H9 (cell line): Measurements from ENCODE around the gene HSPA12A. TPM values are rescaled to one million over a fixed set of nuclear protein-coding genes. Genes with fewer than 3 reads are reported as not detected.

Source experiments
- DNase-seq: peaks from one replicate; pipeline ENCODE4 v3.0.0-alpha.2; 2017
- H2AFZ ChIP-seq: one replicate; pipeline ENCODE4 v1.6.1; 2013; ENCODE audit warnings: mild to moderate bottlenecking, low read length, control low read depth, moderate library complexity
- H2AK5ac ChIP-seq: 2 replicates; pipeline ENCODE4 v1.6.1; 2013; ENCODE audit warnings: low read length, control low read depth, mixed read lengths; ENCODE audit not compliant: insufficient read length
- H2BK120ac ChIP-seq: one replicate; pipeline ENCODE4 v1.6.1; 2013; ENCODE audit warnings: low read depth, mild to moderate bottlenecking, low read length, control low read depth, inconsistent platforms; ENCODE audit not compliant: poor library complexity, severe bottlenecking
- H2BK12ac ChIP-seq: 2 replicates; pipeline ENCODE4 v1.6.1; 2013; ENCODE audit warnings: low read length, control low read depth, mixed read lengths, low read depth; ENCODE audit not compliant: insufficient read length
- H2BK15ac ChIP-seq: 2 replicates; pipeline ENCODE4 v1.6.1; 2013; ENCODE audit warnings: low read depth, low read length, control low read depth
- H2BK20ac ChIP-seq: one replicate; pipeline ENCODE4 v1.6.1; 2013; ENCODE audit warnings: low read depth, mild to moderate bottlenecking, low read length, control low read depth, inconsistent platforms; ENCODE audit not compliant: poor library complexity, severe bottlenecking
- H2BK5ac ChIP-seq: 2 replicates; pipeline ENCODE4 v1.6.1; 2013; ENCODE audit warnings: low read length, control low read depth, mixed read lengths; ENCODE audit not compliant: insufficient read length
- H3K14ac ChIP-seq: 2 replicates; pipeline ENCODE4 v1.6.1; 2013; ENCODE audit warnings: low read length, control low read depth; ENCODE audit not compliant: insufficient read depth
- H3K18ac ChIP-seq: 2 replicates; pipeline ENCODE4 v1.6.1; 2013; ENCODE audit warnings: low read depth, mild to moderate bottlenecking, mixed read lengths, low read length, control low read depth; ENCODE audit not compliant: insufficient read length
- H3K23ac ChIP-seq: 2 replicates; pipeline ENCODE4 v1.6.1; 2013; ENCODE audit warnings: low read length, control low read depth, mixed read lengths, low read depth; ENCODE audit not compliant: insufficient read length
- H3K23me2 ChIP-seq: 2 replicates; pipeline ENCODE4 v1.6.1; 2013; ENCODE audit warnings: low read depth, mild to moderate bottlenecking, mixed read lengths, low read length, control low read depth; ENCODE audit not compliant: insufficient read length, poor library complexity, severe bottlenecking
- H3K27ac ChIP-seq: 2 replicates; pipeline ENCODE4 v1.5.1; 2013; ENCODE audit warnings: low read length, control low read depth, mixed read lengths, low read depth; ENCODE audit not compliant: insufficient read length
- H3K27me3 ChIP-seq: 2 replicates; pipeline ENCODE4 v1.6.1; 2013; ENCODE audit warnings: low read length, control low read depth, inconsistent platforms; ENCODE audit not compliant: insufficient read depth
- H3K4ac ChIP-seq: 2 replicates; pipeline ENCODE4 v1.6.1; 2013; ENCODE audit warnings: low read depth, mild to moderate bottlenecking, control low read depth, inconsistent platforms, low read length, moderate library complexity
- H3K4me1 ChIP-seq: 2 replicates; pipeline ENCODE4 v1.6.1; 2013; ENCODE audit warnings: low read length, control low read depth, inconsistent platforms; ENCODE audit not compliant: insufficient read depth
- H3K4me2 ChIP-seq: 2 replicates; pipeline ENCODE4 v1.6.1; 2013; ENCODE audit warnings: low read length, control low read depth, mixed read lengths; ENCODE audit not compliant: insufficient read length, insufficient read depth
- H3K56ac ChIP-seq: 2 replicates; pipeline ENCODE4 v1.6.1; 2013; ENCODE audit warnings: low read depth, mild to moderate bottlenecking, mixed read lengths, low read length, control low read depth; ENCODE audit not compliant: insufficient read length
- H3K79me1 ChIP-seq: 2 replicates; pipeline ENCODE4 v1.6.1; 2013; ENCODE audit warnings: low read depth, mild to moderate bottlenecking, moderate library complexity, low read length, control low read depth, inconsistent platforms; ENCODE audit not compliant: insufficient read depth, poor library complexity, severe bottlenecking
- H3K79me2 ChIP-seq: 2 replicates; pipeline ENCODE4 v1.6.1; 2013; ENCODE audit warnings: low read length, control low read depth, inconsistent platforms; ENCODE audit not compliant: insufficient read depth
- H3K9ac ChIP-seq: 2 replicates; pipeline ENCODE4 v1.6.1; 2013; ENCODE audit warnings: low read length, control low read depth, mixed read lengths; ENCODE audit not compliant: insufficient read length; ENCODE audit errors: extremely low read depth
- H3K9me3 ChIP-seq: one replicate; pipeline ENCODE4 v1.6.1; 2013; ENCODE audit warnings: low read depth, low read length, inconsistent platforms; ENCODE audit not compliant: control insufficient read depth
- H3T11ph ChIP-seq: one replicate; pipeline ENCODE4 v1.6.1; 2013; ENCODE audit warnings: mild to moderate bottlenecking, low read length, control low read depth, inconsistent platforms
- H4K20me1 ChIP-seq: one replicate; pipeline ENCODE4 v1.6.1; 2013; ENCODE audit not compliant: control insufficient read depth, insufficient read length, insufficient read depth
- H4K5ac ChIP-seq: 2 replicates; pipeline ENCODE4 v1.6.1; 2013; ENCODE audit warnings: low read depth, mild to moderate bottlenecking, mixed read lengths, low read length, control low read depth; ENCODE audit not compliant: insufficient read length
- H4K8ac ChIP-seq: replicated peaks from 2 replicates; pipeline ENCODE4 v1.6.1; 2013; ENCODE audit warnings: low read length, control low read depth, mixed read lengths, low read depth; ENCODE audit not compliant: insufficient read length
- H4K91ac ChIP-seq: 2 replicates; pipeline ENCODE4 v1.6.1; 2013; ENCODE audit warnings: low read depth, mild to moderate bottlenecking, moderate library complexity, mixed read lengths, low read length, control low read depth; ENCODE audit not compliant: insufficient read length
- H3K27ac Mint-ChIP-seq, 3 experiments: 2 replicates in 2 of 3; 3 replicates in 1 of 3; pipeline ENCODE4 v1.8.0; 2020 to 2021; ENCODE audit warnings: mixed read lengths in 3 of 3, mild to moderate bottlenecking in 1 of 3, moderate library complexity in 1 of 3
- H3K27me3 Mint-ChIP-seq: 2 replicates; pipeline ENCODE4 v1.8.0; 2021; ENCODE audit warnings: low read depth, mild to moderate bottlenecking, moderate library complexity, mixed read lengths
- H3K36me3 Mint-ChIP-seq, 3 experiments: 2 replicates in 2 of 3; 3 replicates in 1 of 3; pipeline ENCODE4 v1.8.0; 2020 to 2021; ENCODE audit warnings: low read depth in 3 of 3, mixed read lengths in 3 of 3; ENCODE audit not compliant: insufficient read depth in 1 of 3
- H3K4me1 Mint-ChIP-seq, 2 experiments: 2 replicates each; pipeline ENCODE4 v1.8.0; 2020; ENCODE audit warnings: mixed read lengths in 2 of 2
- H3K4me3 Mint-ChIP-seq, 2 experiments: 2 replicates in 1 of 2; 3 replicates in 1 of 2; pipeline ENCODE4 v1.8.0; 2020 to 2021; ENCODE audit warnings: mild to moderate bottlenecking in 2 of 2, mixed read lengths in 2 of 2, moderate library complexity in 1 of 2
- H3K9me3 Mint-ChIP-seq, 2 experiments: 2 replicates in 1 of 2; 3 replicates in 1 of 2; pipeline ENCODE4 v1.8.0; 2020; ENCODE audit warnings: mild to moderate bottlenecking in 2 of 2, mixed read lengths in 2 of 2, moderate library complexity in 1 of 2
- WGBS: extraction: QIAGEN DNeasy Blood & Tissue Kit; methylation state at CpG from one replicate; pipeline ENCODE4 v1.1.7; 2013; ENCODE audit warnings: missing lambda C conversion rate, low lambda C conversion rate, mixed read lengths; ENCODE audit not compliant: insufficient read length; ENCODE audit errors: extremely low coverage; 5-methylcytosine and 5-hydroxymethylcytosine counted together
- total RNA-seq: library from RNA; stranded (reverse); gene quantifications from 2 replicates; pipeline ENCODE4 v1.2.1, GENCODE V29; 2021
- TF ChIP-seq, protein P1 (sequence below): fragments of 200-600 bp; sonication (generic); conservative IDR thresholded peaks from 3 replicates; pipeline ENCODE4 v1.8.0; 2021; ENCODE audit warnings: antibody characterized with exemption, mild to moderate bottlenecking

Gene HSPA12A
- total RNA-seq, 1 experiment from 2014 or later: 3.2 TPM

DNA sequence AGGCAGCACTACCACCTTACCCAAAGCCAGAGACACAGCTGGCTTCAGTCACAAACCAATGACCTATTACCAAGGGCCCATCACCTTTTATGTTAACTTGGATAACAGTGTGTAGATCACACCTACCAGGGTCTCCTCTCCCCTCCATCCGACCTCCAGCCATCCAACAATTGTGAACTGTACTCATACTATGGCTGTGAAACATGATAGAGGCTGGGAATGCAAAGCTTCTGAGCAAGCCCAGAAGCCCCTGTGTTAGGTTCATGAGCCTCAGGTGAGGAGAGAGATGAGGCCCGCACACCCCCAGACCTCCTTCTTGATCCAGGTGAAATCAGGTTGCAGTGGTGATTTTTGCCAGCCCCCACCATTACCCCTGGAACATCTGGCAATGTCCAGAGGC is 73.9 kb downstream of the HSPA12A start:
- no peak overlapping the region for H2BK5ac ChIP-seq
- H3K4me2 ChIP-seq: no peak overlapping the region
- no peak overlapping the region for H3K4ac ChIP-seq
- no peak overlapping the region for H3K56ac ChIP-seq
- Mint-ChIP-seq H3K36me3 (peaks cover 11 to 43% (median 37%) of the 10 kb centered on the region in 3 experiments; a peak in 6 of 7 replicates), H3K27ac (no peak overlapping the region; a peak in 1 of 7 replicates), H3K4me1 (peaks cover 23 to 29% of the 10 kb centered on the region in 2 experiments), H3K4me3 (peak overlapping the region in 1 of 2 experiments; percentile 40; a peak in 1 of 5 replicates), H3K27me3 (no peaks in the 10 kb centered on the region), H3K9me3 (no peaks in the 10 kb centered on the region)
- no peak overlapping the region for H3K14ac ChIP-seq
- no peak overlapping the region for H2AFZ ChIP-seq
- TF ChIP-seq, protein P1, sequence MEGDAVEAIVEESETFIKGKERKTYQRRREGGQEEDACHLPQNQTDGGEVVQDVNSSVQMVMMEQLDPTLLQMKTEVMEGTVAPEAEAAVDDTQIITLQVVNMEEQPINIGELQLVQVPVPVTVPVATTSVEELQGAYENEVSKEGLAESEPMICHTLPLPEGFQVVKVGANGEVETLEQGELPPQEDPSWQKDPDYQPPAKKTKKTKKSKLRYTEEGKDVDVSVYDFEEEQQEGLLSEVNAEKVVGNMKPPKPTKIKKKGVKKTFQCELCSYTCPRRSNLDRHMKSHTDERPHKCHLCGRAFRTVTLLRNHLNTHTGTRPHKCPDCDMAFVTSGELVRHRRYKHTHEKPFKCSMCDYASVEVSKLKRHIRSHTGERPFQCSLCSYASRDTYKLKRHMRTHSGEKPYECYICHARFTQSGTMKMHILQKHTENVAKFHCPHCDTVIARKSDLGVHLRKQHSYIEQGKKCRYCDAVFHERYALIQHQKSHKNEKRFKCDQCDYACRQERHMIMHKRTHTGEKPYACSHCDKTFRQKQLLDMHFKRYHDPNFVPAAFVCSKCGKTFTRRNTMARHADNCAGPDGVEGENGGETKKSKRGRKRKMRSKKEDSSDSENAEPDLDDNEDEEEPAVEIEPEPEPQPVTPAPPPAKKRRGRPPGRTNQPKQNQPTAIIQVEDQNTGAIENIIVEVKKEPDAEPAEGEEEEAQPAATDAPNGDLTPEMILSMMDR: no peak
- H3K4me1 ChIP-seq: peaks cover 7% of the 10 kb centered on the region; the same call in 1 of the 2 replicates
- H3K9ac ChIP-seq: no peak overlapping the region
- no peaks in the 10 kb centered on the region for H3K9me3 ChIP-seq
- H3T11ph ChIP-seq: no peak overlapping the region
- no peak overlapping the region for H4K91ac ChIP-seq
- DNase-seq: no peak
- no peak overlapping the region for H2BK15ac ChIP-seq
- peaks cover 8% of the 10 kb centered on the region for H3K23me2 ChIP-seq
- no peaks in the 10 kb centered on the region for H4K20me1 ChIP-seq
- H3K27ac ChIP-seq: no peak overlapping the region
- H3K27me3 ChIP-seq: no peaks in the 10 kb centered on the region
- no peak overlapping the region for H2BK20ac ChIP-seq
- H3K79me1 ChIP-seq: no peaks in the 10 kb centered on the region
- no peak overlapping the region for H3K23ac ChIP-seq
- no peak overlapping the region for H2BK12ac ChIP-seq
- no peak overlapping the region for H3K18ac ChIP-seq
- H4K5ac ChIP-seq: no peak overlapping the region
- no peak overlapping the region for H2BK120ac ChIP-seq
- H3K79me2 ChIP-seq: 0 out of 2 replicates have a peak, but pooled peaks cover 2% of the 10 kb centered on the region
- no peak overlapping the region for H2AK5ac ChIP-seq
- H4K8ac ChIP-seq: no peak overlapping the region
- no CpG with 5 or more reads among the region's 2 CpGs for WGBS
